ENCODE results near the gene ABCA3.

Gene ABCA3

GRCh38 chr16:2288726-2289125, 51.8 kb downstream of the ABCA3 start:
- TF ChIP-seq POLR2AphosphoS5 (IDR thresholded peaks at IDR 0.05; ENCODE audit: low read depth, low read length) = no peak
- TF ChIP-seq REST (IDR thresholded peaks at IDR 0.05; ENCODE audit: insufficient read depth in 1 of 2, low read depth in 2 of 2, low read length in 2 of 2) = no peak
- TF ChIP-seq TAF1 (IDR thresholded peaks at IDR 0.05; ENCODE audit: borderline replicate concordance, insufficient read depth, low read length) = no peak
- no peak for TF ChIP-seq FOXP2 (optimal IDR thresholded peaks at IDR 0.05; ENCODE audit: borderline replicate concordance, extremely low read depth, extremely low read length, insufficient read depth)
- TF ChIP-seq SIN3A (IDR thresholded peaks at IDR 0.05; ENCODE audit: borderline replicate concordance, insufficient read depth, low read length) = no peak

- TF ChIP-seq TAF1 (IDR thresholded peaks at IDR 0.05; ENCODE audit: borderline replicate concordance, insufficient read depth, low read length) (no peak), FOXP2 (optimal IDR thresholded peaks at IDR 0.05; ENCODE audit: borderline replicate concordance, extremely low read depth, extremely low read length, insufficient read depth) (no peak), REST (IDR thresholded peaks at IDR 0.05; ENCODE audit: insufficient read depth in 1 of 2, low read depth in 2 of 2, low read length in 2 of 2) (no peak), POLR2AphosphoS5 (IDR thresholded peaks at IDR 0.05; ENCODE audit: low read depth, low read length) (no peak), SIN3A (IDR thresholded peaks at IDR 0.05; ENCODE audit: borderline replicate concordance, insufficient read depth, low read length) (no peak)
Measured at GRCh38 chr16:2287916-2288547, 52.5 kb downstream of the ABCA3 start.

GRCh38 chr16:2286550-2286949, 54.0 kb downstream of the ABCA3 start:
- no peak for TF ChIP-seq POLR2AphosphoS5 (IDR thresholded peaks at IDR 0.05; ENCODE audit: low read depth, low read length)
- TF ChIP-seq TAF1 (IDR thresholded peaks at IDR 0.05; ENCODE audit: borderline replicate concordance, insufficient read depth, low read length) = no peak
- TF ChIP-seq REST (IDR thresholded peaks at IDR 0.05; ENCODE audit: insufficient read depth in 1 of 2, low read depth in 2 of 2, low read length in 2 of 2) = no peak
- TF ChIP-seq SIN3A (IDR thresholded peaks at IDR 0.05; ENCODE audit: borderline replicate concordance, insufficient read depth, low read length) = no peak
- no peak for TF ChIP-seq FOXP2 (optimal IDR thresholded peaks at IDR 0.05; ENCODE audit: borderline replicate concordance, extremely low read depth, extremely low read length, insufficient read depth)

GRCh38 chr16:2285731-2286191, 54.8 kb downstream of the ABCA3 start:
- no peak for TF ChIP-seq SIN3A (IDR thresholded peaks at IDR 0.05; ENCODE audit: borderline replicate concordance, insufficient read depth, low read length)

GRCh38 chr16:2284797-2285576, 55.5 kb downstream of the ABCA3 start:
- no peak for TF ChIP-seq FOXP2 (optimal IDR thresholded peaks at IDR 0.05; ENCODE audit: borderline replicate concordance, extremely low read depth, extremely low read length, insufficient read depth)
